IMR-90 (cell line): Measurements from ENCODE around the gene SCAMP2. TPM values are rescaled to one million over a fixed set of nuclear protein-coding genes. Genes with fewer than 3 reads are reported as not detected.

ENCODE experiments used
- ATAC-seq: fragments of 200-7000 bp; cut with Tn5 transposase; 2 replicates; pipeline ENCODE4 v1.9.1; 2020; ENCODE audit warnings: low read depth, mild to moderate bottlenecking, moderate library complexity
- BruUV-seq: library from RNA; stranded (reverse); fragments of 400-500 nt; replicated peaks from 2 replicates; lab custom pipeline; 2021; lab: Mats Ljungman, UMichigan
- CTCF ChIA-PET: fragments of 300-600 bp; formaldehyde crosslinking; extraction: SDS; loops from one replicate; lab custom pipeline; 2021; ENCODE audit warnings: antibody characterized with exemption; lab: Yijun Ruan, JAX
- POLR2A ChIA-PET: fragments of 300-600 bp; sonication (Branson Sonifier 250); formaldehyde crosslinking; loops from one replicate; lab custom pipeline; 2022; ENCODE audit warnings: antibody characterized with exemption; ENCODE audit not compliant: unreplicated experiment; lab: Charles Lee
- DNase-seq: peaks from one replicate; pipeline ENCODE4 v3.0.0; 2013
- H2AFZ ChIP-seq: replicated peaks from 2 replicates; pipeline ENCODE3; 2013; ENCODE audit warnings: low read length, mild to moderate bottlenecking; ENCODE audit not compliant: poor library complexity
- H2AK5ac ChIP-seq: 2 replicates; pipeline ENCODE4 v1.6.1; 2013; ENCODE audit warnings: low read depth, low read length, inconsistent platforms
- H2AK9ac ChIP-seq: replicated peaks from 2 replicates; pipeline ENCODE3; 2013; ENCODE audit warnings: mild to moderate bottlenecking, low read depth, low read length, moderate library complexity; ENCODE audit not compliant: poor library complexity
- H2BK120ac ChIP-seq: 2 replicates; pipeline ENCODE4 v1.6.1; 2013; ENCODE audit warnings: low read depth, low read length, inconsistent platforms
- H2BK15ac ChIP-seq: 3 replicates; pipeline ENCODE4 v1.6.1; 2013; ENCODE audit warnings: low read depth, low read length, inconsistent platforms
- H2BK20ac ChIP-seq: 2 replicates; pipeline ENCODE4 v1.6.1; 2013; ENCODE audit warnings: low read depth, mild to moderate bottlenecking, inconsistent platforms, low read length, moderate library complexity
- H2BK5ac ChIP-seq: 2 replicates; pipeline ENCODE4 v1.6.1; 2013; ENCODE audit warnings: mild to moderate bottlenecking, low read depth, low read length, inconsistent platforms; ENCODE audit not compliant: poor library complexity, severe bottlenecking
- H3K14ac ChIP-seq: replicated peaks from 2 replicates; pipeline ENCODE4 v1.6.1; 2013; ENCODE audit warnings: low read depth, low read length, inconsistent platforms
- H3K18ac ChIP-seq: 2 replicates; pipeline ENCODE4 v1.6.1; 2013; ENCODE audit warnings: low read depth, low read length, control low read depth
- H3K23ac ChIP-seq: 2 replicates; pipeline ENCODE4 v1.6.1; 2013; ENCODE audit warnings: low read depth, low read length, inconsistent platforms
- H3K27ac ChIP-seq: 2 replicates; pipeline ENCODE4 v1.5.1; 2013; ENCODE audit warnings: mild to moderate bottlenecking, control low read depth, low read length; ENCODE audit not compliant: insufficient read depth
- H3K27me3 ChIP-seq: 2 replicates; pipeline ENCODE4 v1.6.1; 2013; ENCODE audit warnings: low read length; ENCODE audit not compliant: control insufficient read depth, insufficient read depth
- H3K36me3 ChIP-seq: 2 replicates; pipeline ENCODE4 v1.6.1; 2013; ENCODE audit warnings: low read length, mixed read lengths; ENCODE audit not compliant: control insufficient read depth, insufficient read depth
- H3K4ac ChIP-seq: 2 replicates; pipeline ENCODE4 v1.6.1; 2013; ENCODE audit warnings: low read depth, low read length, inconsistent platforms
- H3K4me1 ChIP-seq: 2 replicates; pipeline ENCODE4 v1.6.1; 2013; ENCODE audit warnings: low read length, mixed read lengths; ENCODE audit not compliant: control insufficient read depth, insufficient read depth
- H3K4me2 ChIP-seq: 2 replicates; pipeline ENCODE4 v1.6.1; 2013; ENCODE audit warnings: low read depth, mild to moderate bottlenecking, control low read depth, low read length, moderate library complexity
- H3K4me3 ChIP-seq: 2 replicates; pipeline ENCODE4 v1.5.1; 2013; ENCODE audit warnings: low read depth, mild to moderate bottlenecking, control low read depth, low read length, moderate library complexity; ENCODE audit not compliant: insufficient read depth
- H3K56ac ChIP-seq: 2 replicates; pipeline ENCODE4 v1.6.1; 2013; ENCODE audit warnings: low read length, inconsistent platforms; ENCODE audit not compliant: insufficient read depth; ENCODE audit errors: extremely low read depth
- H3K79me1 ChIP-seq, 2 experiments: 2 replicates each; pipeline ENCODE4 v1.6.1; 2013; ENCODE audit warnings: low read length in 2 of 2, inconsistent platforms in 1 of 2, low read depth in 1 of 2
- H3K9ac ChIP-seq: 2 replicates; pipeline ENCODE4 v1.6.1; 2013; ENCODE audit warnings: low read depth, low read length, control low read depth
- H3K9me1 ChIP-seq: 2 replicates; pipeline ENCODE4 v1.6.1; 2013; ENCODE audit warnings: low read length, inconsistent platforms; ENCODE audit not compliant: insufficient read depth
- H3K9me3 ChIP-seq: 2 replicates; pipeline ENCODE4 v1.6.1; 2013; ENCODE audit warnings: low read length; ENCODE audit not compliant: control insufficient read depth, insufficient read depth
- H4K20me1 ChIP-seq: 2 replicates; pipeline ENCODE4 v1.6.1; 2013; ENCODE audit warnings: low read length, inconsistent platforms; ENCODE audit not compliant: insufficient read depth
- H4K5ac ChIP-seq: 2 replicates; pipeline ENCODE4 v1.6.1; 2013; ENCODE audit warnings: mild to moderate bottlenecking, low read depth, low read length, control low read depth
- H4K8ac ChIP-seq, 2 experiments: 2 replicates each; pipeline ENCODE4 v1.6.1; 2013; ENCODE audit warnings: low read depth in 2 of 2, low read length in 2 of 2, control low read depth in 1 of 2, inconsistent platforms in 1 of 2
- H4K91ac ChIP-seq: 2 replicates; pipeline ENCODE4 v1.6.1; 2013; ENCODE audit warnings: low read depth, low read length, inconsistent platforms; ENCODE audit not compliant: insufficient read depth
- BHLHE40 ChIP-seq: fragments of 150-350 bp; IDR thresholded peaks from 2 replicates; pipeline ENCODE4 v1.6.1; 2016; ENCODE audit warnings: mild to moderate bottlenecking, low read depth, low read length
- CEBPB ChIP-seq: IDR thresholded peaks from 2 replicates; pipeline ENCODE4 v1.6.1; 2012; ENCODE audit warnings: low read depth, low read length, improper control_type of control experiment
- CHD1 ChIP-seq: IDR thresholded peaks from 2 replicates; pipeline ENCODE4 v1.6.1; 2012; ENCODE audit warnings: low read depth, low read length, improper control_type of control experiment
- FOS ChIP-seq: fragments of 150-350 bp; IDR thresholded peaks from 2 replicates; pipeline ENCODE4 v1.6.1; 2016; ENCODE audit warnings: low read depth, low read length
- MAFK ChIP-seq: IDR thresholded peaks from 2 replicates; pipeline ENCODE4 v1.6.1; 2012; ENCODE audit warnings: low read depth, low read length, improper control_type of control experiment
- MAZ ChIP-seq: IDR thresholded peaks from 2 replicates; pipeline ENCODE4 v1.6.1; 2012; ENCODE audit warnings: low read depth, mild to moderate bottlenecking, low read length, improper control_type of control experiment, moderate library complexity, borderline replicate concordance
- MXI1 ChIP-seq: IDR thresholded peaks from 2 replicates; pipeline ENCODE4 v1.6.1; 2012; ENCODE audit warnings: low read depth, mild to moderate bottlenecking, low read length, moderate library complexity, borderline replicate concordance
- NFE2L2 ChIP-seq: fragments of 150-350 bp; IDR thresholded peaks from 2 replicates; pipeline ENCODE4 v1.6.1; 2016; ENCODE audit warnings: low read depth, mild to moderate bottlenecking, low read length
- POLR2A ChIP-seq: IDR thresholded peaks from 2 replicates; pipeline ENCODE4 v1.6.1; 2012; ENCODE audit warnings: mild to moderate bottlenecking, low read depth, low read length
- RAD21 ChIP-seq: IDR thresholded peaks from 2 replicates; pipeline ENCODE4 v1.6.1; 2012; ENCODE audit warnings: low read length, improper control_type of control experiment
- RCOR1 ChIP-seq: IDR thresholded peaks from 2 replicates; pipeline ENCODE4 v1.6.1; 2012; ENCODE audit warnings: mild to moderate bottlenecking, low read length, improper control_type of control experiment; ENCODE audit not compliant: insufficient replicate concordance
- RFX5 ChIP-seq: IDR thresholded peaks from 2 replicates; pipeline ENCODE4 v1.8.0; 2012; ENCODE audit warnings: low read depth, mild to moderate bottlenecking, low read length, moderate library complexity
- SMC3 ChIP-seq: fragments of 150-350 bp; IDR thresholded peaks from 2 replicates; pipeline ENCODE4 v1.6.1; 2016; ENCODE audit warnings: low read depth, mild to moderate bottlenecking, antibody characterized with exemption, low read length, moderate library complexity
- WGBS, 2 experiments: methylation state at CpG; one replicate each; pipeline versions ENCODE4 v1.1.5 to v1.1.7; 2013; ENCODE audit warnings: missing lambda C conversion rate in 2 of 2; ENCODE audit not compliant: insufficient read length in 1 of 2; ENCODE audit errors: extremely low coverage in 2 of 2; 5-methylcytosine and 5-hydroxymethylcytosine counted together
- dilution Hi-C: fragments of 300-500 bp; cut with HindIII; formaldehyde crosslinking; loops from one replicate; pipeline ENCODE4 v1.14.3; 2018; ENCODE audit warnings: low sequenced_read_pairs; ENCODE audit not compliant: unreplicated experiment
- in situ Hi-C: fragments of 300-500 bp; cut with MboI; formaldehyde crosslinking; loops from 3 replicates; pipeline ENCODE4 v1.14.3; 2019; ENCODE audit warnings: low sequenced_read_pairs, inconsistent platforms, mixed read lengths
- intact Hi-C: fragments of 100-400 bp; cut with micrococcal nuclease; formaldehyde crosslinking; loops from 2 replicates; pipeline ENCODE4 v1.10.0; 2022
- polyA plus RNA-seq, 3 experiments: library from polyadenylated mRNA; depleted of rRNA; stranded (reverse); fragments of >200 nt; gene quantifications; 2 replicates each; pipeline ENCODE4 v1.2.3, GENCODE V29; 2012; ENCODE audit warnings: low replicate concordance in 1 of 3
- total RNA-seq: library from RNA; depleted of rRNA; stranded (reverse); fragments of >200 nt; gene quantifications from 2 replicates; pipeline ENCODE4 v1.2.3, GENCODE V29; 2012
- TF ChIP-seq, protein P1 (sequence below): fragments of 150-350 bp; IDR thresholded peaks from 2 replicates; pipeline ENCODE4 v1.6.1; 2017; ENCODE audit warnings: mild to moderate bottlenecking, antibody characterized with exemption, low read length, low read depth
- TF ChIP-seq, protein P2 (sequence below): conservative IDR thresholded peaks from 2 replicates; pipeline ENCODE4 v1.5.1; 2012; ENCODE audit warnings: mild to moderate bottlenecking, low read depth, low read length, improper control_type of control experiment
- TF ChIP-seq, protein P3 (sequence below): fragments of 150-350 bp; IDR thresholded peaks from 2 replicates; pipeline ENCODE4 v1.6.1; 2016; ENCODE audit warnings: low read depth, mild to moderate bottlenecking, low read length, moderate library complexity, borderline replicate concordance

The SCAMP2 gene
- total and polyA plus RNA-seq, 2 of the 4 experiments (the other 2 are of a cell fraction): 25.8 to 111 TPM

DNA sequence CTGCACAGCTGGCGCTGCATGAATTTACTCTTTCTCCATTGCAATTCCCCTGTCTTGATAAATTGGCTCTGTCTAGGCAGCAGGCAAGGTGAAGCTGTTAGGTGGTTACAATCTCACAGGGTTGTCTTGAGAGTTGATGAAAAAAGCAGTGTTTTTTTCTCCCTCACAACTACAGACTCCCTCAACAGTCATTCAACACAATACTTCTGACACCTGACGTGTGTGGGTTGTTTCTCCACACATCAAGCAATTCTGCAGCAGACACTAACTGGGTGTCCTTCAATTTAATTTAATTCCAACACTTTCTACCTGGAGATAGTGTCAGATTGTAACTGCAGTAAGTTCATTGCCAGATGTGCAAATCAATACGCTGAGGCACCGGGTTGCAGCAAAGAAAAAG lies 5.1 kb upstream of the SCAMP2 start:
- no peak overlapping the region for H4K91ac ChIP-seq
- ATAC-seq: no peak
- no peak overlapping the region for H2BK15ac ChIP-seq
- H3K9ac ChIP-seq: no peak overlapping the region
- no peak overlapping the region for H3K4me2 ChIP-seq
- no peaks in the 10 kb centered on the region for H4K20me1 ChIP-seq
- peaks cover 0 to 5% of the 10 kb centered on the region in 2 experiments; a peak in 1 of 4 replicates for H3K79me1 ChIP-seq
- ChIA-PET CTCF (no interaction called here), POLR2A (no interaction called here)
- no peak overlapping the region for H2BK120ac ChIP-seq
- H4K8ac ChIP-seq: no peak overlapping the region
- H3K23ac ChIP-seq: no peak overlapping the region
- H3K56ac ChIP-seq: no peak overlapping the region
- H2AK9ac ChIP-seq: no peak overlapping the region
- H2BK20ac ChIP-seq: no peak overlapping the region
- no peak overlapping the region for H3K18ac ChIP-seq
- intact Hi-C loops: no loop called here
- no peaks in the 10 kb centered on the region; the same call in 1 of the 2 replicates for H3K9me3 ChIP-seq
- no peak overlapping the region for H4K5ac ChIP-seq
- H3K9me1 ChIP-seq: peaks cover 4% of the 10 kb centered on the region; the same call in 1 of the 2 replicates
- no peak overlapping the region for H3K4ac ChIP-seq
- no peak overlapping the region for H2AFZ ChIP-seq
- no peak for TF ChIP-seq MXI1
- no peak for TF ChIP-seq CEBPB
- TF ChIP-seq, protein P1, sequence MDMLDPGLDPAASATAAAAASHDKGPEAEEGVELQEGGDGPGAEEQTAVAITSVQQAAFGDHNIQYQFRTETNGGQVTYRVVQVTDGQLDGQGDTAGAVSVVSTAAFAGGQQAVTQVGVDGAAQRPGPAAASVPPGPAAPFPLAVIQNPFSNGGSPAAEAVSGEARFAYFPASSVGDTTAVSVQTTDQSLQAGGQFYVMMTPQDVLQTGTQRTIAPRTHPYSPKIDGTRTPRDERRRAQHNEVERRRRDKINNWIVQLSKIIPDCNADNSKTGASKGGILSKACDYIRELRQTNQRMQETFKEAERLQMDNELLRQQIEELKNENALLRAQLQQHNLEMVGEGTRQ: no peak
- no peak for TF ChIP-seq SMC3
- TF ChIP-seq POLR2A: no peak
- TF ChIP-seq RAD21: no peak
- TF ChIP-seq, protein P2, sequence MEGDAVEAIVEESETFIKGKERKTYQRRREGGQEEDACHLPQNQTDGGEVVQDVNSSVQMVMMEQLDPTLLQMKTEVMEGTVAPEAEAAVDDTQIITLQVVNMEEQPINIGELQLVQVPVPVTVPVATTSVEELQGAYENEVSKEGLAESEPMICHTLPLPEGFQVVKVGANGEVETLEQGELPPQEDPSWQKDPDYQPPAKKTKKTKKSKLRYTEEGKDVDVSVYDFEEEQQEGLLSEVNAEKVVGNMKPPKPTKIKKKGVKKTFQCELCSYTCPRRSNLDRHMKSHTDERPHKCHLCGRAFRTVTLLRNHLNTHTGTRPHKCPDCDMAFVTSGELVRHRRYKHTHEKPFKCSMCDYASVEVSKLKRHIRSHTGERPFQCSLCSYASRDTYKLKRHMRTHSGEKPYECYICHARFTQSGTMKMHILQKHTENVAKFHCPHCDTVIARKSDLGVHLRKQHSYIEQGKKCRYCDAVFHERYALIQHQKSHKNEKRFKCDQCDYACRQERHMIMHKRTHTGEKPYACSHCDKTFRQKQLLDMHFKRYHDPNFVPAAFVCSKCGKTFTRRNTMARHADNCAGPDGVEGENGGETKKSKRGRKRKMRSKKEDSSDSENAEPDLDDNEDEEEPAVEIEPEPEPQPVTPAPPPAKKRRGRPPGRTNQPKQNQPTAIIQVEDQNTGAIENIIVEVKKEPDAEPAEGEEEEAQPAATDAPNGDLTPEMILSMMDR: no peak
- no peak for TF ChIP-seq BHLHE40
- TF ChIP-seq CHD1: no peak
- TF ChIP-seq MAZ: no peak
- no peak for TF ChIP-seq MAFK
- no peak for TF ChIP-seq RFX5
- no peak for TF ChIP-seq RCOR1
- TF ChIP-seq, protein P3, sequence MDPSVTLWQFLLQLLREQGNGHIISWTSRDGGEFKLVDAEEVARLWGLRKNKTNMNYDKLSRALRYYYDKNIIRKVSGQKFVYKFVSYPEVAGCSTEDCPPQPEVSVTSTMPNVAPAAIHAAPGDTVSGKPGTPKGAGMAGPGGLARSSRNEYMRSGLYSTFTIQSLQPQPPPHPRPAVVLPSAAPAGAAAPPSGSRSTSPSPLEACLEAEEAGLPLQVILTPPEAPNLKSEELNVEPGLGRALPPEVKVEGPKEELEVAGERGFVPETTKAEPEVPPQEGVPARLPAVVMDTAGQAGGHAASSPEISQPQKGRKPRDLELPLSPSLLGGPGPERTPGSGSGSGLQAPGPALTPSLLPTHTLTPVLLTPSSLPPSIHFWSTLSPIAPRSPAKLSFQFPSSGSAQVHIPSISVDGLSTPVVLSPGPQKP: no peak
- no peak for TF ChIP-seq FOS
- TF ChIP-seq NFE2L2: no peak
- H3K27me3 ChIP-seq: no peaks in the 10 kb centered on the region
- no peak overlapping the region for H2BK5ac ChIP-seq
- dilution Hi-C loops: no loop called here
- H3K36me3 ChIP-seq: no peaks in the 10 kb centered on the region
- H3K27ac ChIP-seq: no peak overlapping the region
- no TSS peak for BruUV-seq
- no CpG with 5 or more reads among the region's 4 CpGs for WGBS, 2 experiments
- H2AK5ac ChIP-seq: no peak overlapping the region
- in situ Hi-C loops: no loop called here
- H3K4me3 ChIP-seq: no peak overlapping the region
- no peak overlapping the region for H3K14ac ChIP-seq
- DNase-seq: no peak
- peaks cover 3% of the 10 kb centered on the region; the same call in 1 of the 2 replicates for H3K4me1 ChIP-seq
